Measurements from ENCODE around the gene FAM168B. TPM values are rescaled to one million over a fixed set of nuclear protein-coding genes. Genes with fewer than 3 reads are reported as not detected.

FAM168B gene
- polyA plus RNA-seq, 1 of the 3 experiments (the other 2 are of a cell fraction): 72.7 TPM

- Histone ChIP-seq H3K4me1 (ENCODE audit: control insufficient read depth in 1 of 2, insufficient read depth in 2 of 2, low read depth in 1 of 2, low read length in 1 of 2) (peaks cover 0 to 20% of the 10 kb centered on the region in 2 experiments; a peak in 2 of 4 replicates), H3K4me2 (no peak overlapping the region), H3K9ac (no peak overlapping the region), H3K79me2 (ENCODE audit: insufficient read depth) (no peaks in the 10 kb centered on the region), H3K9me2 (no peaks in the 10 kb centered on the region), H2AFZ (ENCODE audit: low read depth) (no peak overlapping the region), H3K27me3 (ENCODE audit: insufficient read depth) (no peaks in the 10 kb centered on the region), H3K36me3 (replicated peaks in 1 of 2; ENCODE audit: control insufficient read depth in 1 of 2, insufficient read depth in 2 of 2, low read length in 1 of 2) (no peaks in the 10 kb centered on the region), H3K9me3 (no peaks in the 10 kb centered on the region), H3F3A (replicated peaks; ENCODE audit: insufficient read depth) (no peaks in the 10 kb centered on the region), H3K27ac (ENCODE audit: low read depth in 2 of 2, low read length in 1 of 2) (no peak overlapping the region), H4K20me1 (ENCODE audit: insufficient read depth) (no peaks in the 10 kb centered on the region), H3K4me3 (ENCODE audit: low read depth in 2 of 2, low read length in 1 of 2) (no peak overlapping the region)
- ChIA-PET POLR2A (no interaction called here), CTCF (no interaction called here)
- WGBS (ENCODE audit: low lambda C conversion rate): 26% methylated on average over 5 of the region's 5 CpGs
- TF ChIP-seq MXI1 (IDR thresholded peaks at IDR 0.05; ENCODE audit: low read depth, low read length) (no peak), SMC3 (IDR thresholded peaks at IDR 0.05; ENCODE audit: low read depth, low read length) (no peak), RAD21 (IDR thresholded peaks at IDR 0.05; ENCODE audit: low read length) (no peak), CTCF (IDR thresholded peaks at IDR 0.05) (no peak), RFX5 (IDR thresholded peaks at IDR 0.05; ENCODE audit: low read length) (no peak), NFIC (IDR thresholded peaks at IDR 0.05; ENCODE audit: borderline replicate concordance) (no peak), JUND (IDR thresholded peaks at IDR 0.05) (no peak), PBX3 (IDR thresholded peaks at IDR 0.05) (no peak), IRF3 (IDR thresholded peaks at IDR 0.05; ENCODE audit: low read depth, low read length) (no peak)
- DNase-seq: no peak
Measured at GRCh38 chr2:131026919-131027318, 66.3 kb downstream of the FAM168B start.

- DNase-seq: no peak
- ChIA-PET POLR2A (no interaction called here), CTCF (no interaction called here)
- Histone ChIP-seq H3K4me1 (ENCODE audit: control insufficient read depth in 1 of 2, insufficient read depth in 2 of 2, low read depth in 1 of 2, low read length in 1 of 2) (no peaks in the 10 kb centered on the region), H3K27ac (ENCODE audit: low read depth in 2 of 2, low read length in 1 of 2) (no peak overlapping the region), H2AFZ (ENCODE audit: low read depth) (no peak overlapping the region), H3K79me2 (ENCODE audit: insufficient read depth) (no peaks in the 10 kb centered on the region), H3F3A (replicated peaks; ENCODE audit: insufficient read depth) (no peaks in the 10 kb centered on the region), H3K9me3 (no peaks in the 10 kb centered on the region), H3K4me3 (ENCODE audit: low read depth in 2 of 2, low read length in 1 of 2) (no peak overlapping the region), H3K9ac (no peak overlapping the region), H3K27me3 (ENCODE audit: insufficient read depth) (no peaks in the 10 kb centered on the region), H4K20me1 (ENCODE audit: insufficient read depth) (no peaks in the 10 kb centered on the region), H3K9me2 (no peaks in the 10 kb centered on the region), H3K4me2 (no peak overlapping the region), H3K36me3 (replicated peaks in 1 of 2; ENCODE audit: control insufficient read depth in 1 of 2, insufficient read depth in 2 of 2, low read length in 1 of 2) (no peaks in the 10 kb centered on the region)
- no CpG with 5 or more reads among the region's 1 CpG for WGBS (ENCODE audit: low lambda C conversion rate)
- no peak for TF ChIP-seq CTCF (IDR thresholded peaks at IDR 0.05)
- no peak for TF ChIP-seq SMC3 (IDR thresholded peaks at IDR 0.05; ENCODE audit: low read depth, low read length)
- TF ChIP-seq MEF2A (IDR thresholded peaks at IDR 0.05; ENCODE audit: borderline replicate concordance, low read depth): no peak
- no peak for TF ChIP-seq YY1 (IDR thresholded peaks at IDR 0.05; ENCODE audit: low read depth)
- no peak for TF ChIP-seq TEAD4 (IDR thresholded peaks at IDR 0.05; ENCODE audit: borderline replicate concordance, insufficient read depth)
- TF ChIP-seq TCF12 (IDR thresholded peaks at IDR 0.05): no peak
- TF ChIP-seq FOXJ3 (CRISPR knock-in tag; IDR thresholded peaks at IDR 0.05): no peak
- no peak for TF ChIP-seq FOXM1 (IDR thresholded peaks at IDR 0.05; ENCODE audit: low read depth)
- no peak for TF ChIP-seq RAD21 (IDR thresholded peaks at IDR 0.05; ENCODE audit: low read length)
Measured at GRCh38 chr2:131023758-131024157, 69.5 kb downstream of the FAM168B start.

All from SK-N-SH (cell line).